Mesendoderm (in vitro differentiated cells): ENCODE data around the gene GOLIM4.

Experiments
- DNase-seq: peaks from one replicate; pipeline ENCODE4 v3.0.0; 2013
- H2AK5ac ChIP-seq: 2 replicates; pipeline ENCODE4 v1.6.1; 2013; ENCODE audit warnings: low read length, inconsistent platforms
- H2BK120ac ChIP-seq: 2 replicates; pipeline ENCODE4 v1.6.1; 2013; ENCODE audit warnings: low read depth, mild to moderate bottlenecking, low read length, moderate library complexity, mixed read lengths
- H2BK15ac ChIP-seq: replicated peaks from 2 replicates; pipeline ENCODE4 v1.6.1; 2013; ENCODE audit warnings: low read depth, mild to moderate bottlenecking, moderate library complexity
- H2BK5ac ChIP-seq: 2 replicates; pipeline ENCODE4 v1.6.1; 2013; ENCODE audit warnings: low read length, inconsistent platforms
- H3K18ac ChIP-seq: 2 replicates; pipeline ENCODE4 v1.6.1; 2013; ENCODE audit warnings: mild to moderate bottlenecking, low read length, mixed read lengths
- H3K23ac ChIP-seq: one replicate; pipeline ENCODE4 v1.6.1; 2013; ENCODE audit warnings: low read length
- H3K27ac ChIP-seq: 2 replicates; pipeline ENCODE4 v1.5.1; 2013; ENCODE audit warnings: low read depth, mild to moderate bottlenecking, inconsistent platforms, low read length, moderate library complexity
- H3K27me3 ChIP-seq: 2 replicates; pipeline ENCODE4 v1.6.1; 2013; ENCODE audit warnings: low read length, control low read depth, mild to moderate bottlenecking, inconsistent platforms; ENCODE audit not compliant: insufficient read depth, poor library complexity
- H3K36me3 ChIP-seq: 2 replicates; pipeline ENCODE4 v1.6.1; 2013; ENCODE audit warnings: low read length, inconsistent platforms; ENCODE audit not compliant: control insufficient read depth, insufficient read depth
- H3K4ac ChIP-seq: one replicate; pipeline ENCODE4 v1.6.1; 2013; ENCODE audit warnings: low read depth, mild to moderate bottlenecking, low read length, moderate library complexity
- H3K4me1 ChIP-seq: 2 replicates; pipeline ENCODE4 v1.6.1; 2013; ENCODE audit warnings: low read depth, low read length, inconsistent platforms; ENCODE audit not compliant: control insufficient read depth
- H3K4me2 ChIP-seq: 2 replicates; pipeline ENCODE4 v1.6.1; 2013; ENCODE audit warnings: low read length
- H3K4me3 ChIP-seq: 2 replicates; pipeline ENCODE4 v1.5.1; 2013; ENCODE audit warnings: mild to moderate bottlenecking, low read length
- H3K56ac ChIP-seq: one replicate; pipeline ENCODE4 v1.6.1; 2013; ENCODE audit warnings: low read length
- H3K79me1 ChIP-seq: 2 replicates; pipeline ENCODE4 v1.6.1; 2013; ENCODE audit warnings: low read length, inconsistent platforms
- H3K79me2 ChIP-seq: 2 replicates; pipeline ENCODE4 v1.6.1; 2013; ENCODE audit warnings: mild to moderate bottlenecking, low read length; ENCODE audit not compliant: control insufficient read depth, insufficient read depth
- H3K9ac ChIP-seq: 2 replicates; pipeline ENCODE4 v1.6.1; 2013; ENCODE audit warnings: low read length, inconsistent platforms
- H4K5ac ChIP-seq: one replicate; pipeline ENCODE4 v1.6.1; 2013; ENCODE audit warnings: low read length
- H4K8ac ChIP-seq: one replicate; pipeline ENCODE4 v1.6.1; 2013; ENCODE audit warnings: low read depth, mild to moderate bottlenecking, control low read depth, low read length, moderate library complexity
- WGBS: extraction: QIAGEN DNeasy Blood & Tissue Kit; methylation state at CpG from one replicate; pipeline ENCODE4 v1.1.7; 2013; ENCODE audit warnings: low lambda C conversion rate, missing lambda C conversion rate; ENCODE audit not compliant: insufficient coverage; ENCODE audit errors: extremely low coverage; 5-methylcytosine and 5-hydroxymethylcytosine counted together

The GOLIM4 gene

DNA sequence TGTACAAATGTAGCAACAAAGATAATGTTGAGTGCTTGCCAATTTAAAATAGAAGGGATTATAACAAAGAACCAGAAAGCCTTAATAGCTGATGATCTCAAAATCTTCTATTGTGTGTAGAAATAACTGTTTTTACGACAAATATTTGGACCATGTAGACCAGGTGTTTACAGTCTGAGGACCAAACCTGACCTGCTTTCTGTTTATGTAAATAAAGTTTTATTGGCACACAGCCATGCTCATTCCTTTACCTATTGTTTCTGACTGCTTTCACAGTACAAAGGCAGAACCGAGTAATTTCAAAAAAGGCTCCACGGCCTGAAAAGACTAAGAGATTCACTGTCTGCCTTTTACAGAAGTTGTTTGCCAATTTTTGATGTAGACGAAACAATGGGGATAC, 91.8 kb downstream of the GOLIM4 start:
- Histone ChIP-seq H2BK5ac (no peak overlapping the region), H3K18ac (no peak overlapping the region), H3K27me3 (no peaks in the 10 kb centered on the region), H3K56ac (no peak overlapping the region), H3K27ac (no peak overlapping the region), H3K79me1 (no peaks in the 10 kb centered on the region), H3K4ac (no peak overlapping the region), H2BK120ac (no peak overlapping the region), H3K4me3 (no peak overlapping the region), H4K8ac (no peak overlapping the region), H3K4me1 (no peaks in the 10 kb centered on the region), H3K23ac (no peak overlapping the region), H3K36me3 (no peaks in the 10 kb centered on the region), H2AK5ac (no peak overlapping the region), H3K79me2 (no peaks in the 10 kb centered on the region), H4K5ac (no peak overlapping the region), H2BK15ac (no peak overlapping the region), H3K4me2 (no peak overlapping the region), H3K9ac (no peak overlapping the region)
- DNase-seq = no peak
- no CpG with 5 or more reads among the region's 4 CpGs for WGBS

DNA sequence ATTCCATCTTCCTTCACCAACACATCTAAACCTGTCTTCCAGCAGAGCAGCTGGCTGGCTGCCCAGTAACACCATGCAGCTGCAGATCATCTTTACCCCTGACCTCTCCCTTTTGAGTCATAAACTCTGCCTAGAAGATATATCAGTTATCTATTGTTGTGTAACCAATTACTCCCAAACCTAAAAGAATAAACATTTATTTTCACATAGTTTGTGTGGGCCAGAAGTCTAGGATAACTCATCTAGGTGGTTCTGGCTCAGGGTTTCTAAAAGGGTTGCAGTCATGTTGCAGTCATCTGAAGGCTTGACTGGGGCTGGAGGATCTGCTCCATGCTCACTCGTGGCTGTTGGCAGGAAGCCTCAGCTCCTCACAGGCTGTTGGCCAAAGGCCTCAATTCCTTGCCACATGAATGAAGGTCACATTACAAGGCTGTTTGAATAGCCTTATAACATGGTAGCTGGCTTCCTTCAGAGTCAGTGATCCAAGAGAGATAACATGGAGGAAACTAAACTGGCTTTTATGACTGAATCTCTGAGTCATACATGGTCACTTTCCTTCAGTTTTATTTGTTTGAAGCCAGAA, 92.8 kb downstream of the GOLIM4 start:
- H2BK15ac ChIP-seq = no peak overlapping the region
- no peak overlapping the region for H3K4me3 ChIP-seq
- no peaks in the 10 kb centered on the region for H3K79me1 ChIP-seq
- H3K79me2 ChIP-seq = no peaks in the 10 kb centered on the region
- H3K27me3 ChIP-seq = no peaks in the 10 kb centered on the region
- no peak overlapping the region for H4K8ac ChIP-seq
- H3K23ac ChIP-seq = no peak overlapping the region
- no peak for DNase-seq
- H3K56ac ChIP-seq = no peak overlapping the region
- no peaks in the 10 kb centered on the region for H3K36me3 ChIP-seq
- H3K27ac ChIP-seq = no peak overlapping the region
- H2BK120ac ChIP-seq = no peak overlapping the region
- no peak overlapping the region for H3K4ac ChIP-seq
- no peak overlapping the region for H3K4me2 ChIP-seq
- H2BK5ac ChIP-seq = no peak overlapping the region
- no peak overlapping the region for H4K5ac ChIP-seq
- H3K18ac ChIP-seq = no peak overlapping the region
- no peaks in the 10 kb centered on the region for H3K4me1 ChIP-seq
- no CpG with 5 or more reads among the region's 1 CpG for WGBS
- no peak overlapping the region for H2AK5ac ChIP-seq
- no peak overlapping the region for H3K9ac ChIP-seq

DNA sequence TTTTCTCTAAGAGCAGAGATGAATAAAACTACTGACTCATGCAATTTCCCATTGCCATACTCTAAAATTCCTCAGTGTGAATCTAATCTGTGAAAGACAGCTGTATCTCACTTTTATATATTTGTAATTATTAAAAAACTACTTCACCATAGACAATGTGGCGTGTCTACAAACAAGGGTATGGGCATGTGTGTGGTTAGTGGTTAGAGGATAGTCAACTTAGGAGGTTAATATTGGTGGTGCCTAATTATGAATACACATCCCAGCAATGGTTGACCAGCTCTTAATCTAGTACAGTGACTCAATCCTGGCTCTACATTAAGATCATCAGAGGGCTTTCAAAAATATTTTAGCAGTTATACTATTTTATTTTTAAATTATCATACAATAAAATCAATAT, 94.5 kb downstream of the GOLIM4 start:
- H2BK15ac ChIP-seq = no peak overlapping the region
- no peaks in the 10 kb centered on the region for H3K27me3 ChIP-seq
- no CpG with 5 or more reads among the region's 1 CpG for WGBS
- no peaks in the 10 kb centered on the region for H3K36me3 ChIP-seq
- H2AK5ac ChIP-seq = no peak overlapping the region
- no peak overlapping the region for H2BK120ac ChIP-seq
- no peaks in the 10 kb centered on the region for H3K79me2 ChIP-seq
- H4K8ac ChIP-seq = no peak overlapping the region
- DNase-seq = no peak
- no peak overlapping the region for H3K23ac ChIP-seq
- H3K4me1 ChIP-seq = no peaks in the 10 kb centered on the region
- H3K27ac ChIP-seq = no peak overlapping the region
- H3K56ac ChIP-seq = no peak overlapping the region
- no peak overlapping the region for H3K4me2 ChIP-seq
- H3K79me1 ChIP-seq = no peaks in the 10 kb centered on the region
- no peak overlapping the region for H3K9ac ChIP-seq
- no peak overlapping the region for H2BK5ac ChIP-seq
- no peak overlapping the region for H3K4ac ChIP-seq
- H3K4me3 ChIP-seq = no peak overlapping the region
- no peak overlapping the region for H4K5ac ChIP-seq
- H3K18ac ChIP-seq = no peak overlapping the region

DNA sequence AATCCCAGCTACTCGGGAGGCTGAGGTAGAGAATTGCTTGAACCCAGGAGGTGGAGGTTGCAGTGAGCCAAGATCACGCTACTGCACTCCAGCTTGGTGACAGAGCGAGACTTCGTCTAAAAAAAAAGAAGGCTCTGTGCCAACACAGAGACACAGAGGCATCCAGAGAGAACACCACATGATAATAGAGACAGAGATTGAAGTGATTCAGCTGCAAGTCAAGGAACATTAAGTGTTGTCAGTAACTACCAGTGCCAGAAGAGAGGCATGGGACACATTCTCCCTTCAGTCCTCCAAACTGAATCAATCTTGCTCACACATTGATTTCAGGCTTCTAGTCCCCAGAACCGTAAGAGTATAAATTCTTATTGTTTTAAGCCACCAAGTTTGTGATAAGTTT, 97.5 kb downstream of the GOLIM4 start:
- WGBS = no CpG with 5 or more reads among the region's 5 CpGs
- no peaks in the 10 kb centered on the region for H3K4me1 ChIP-seq
- no peak overlapping the region for H4K5ac ChIP-seq
- H3K27ac ChIP-seq = no peak overlapping the region
- no peaks in the 10 kb centered on the region for H3K79me1 ChIP-seq
- no peaks in the 10 kb centered on the region for H3K36me3 ChIP-seq
- no peak overlapping the region for H2BK120ac ChIP-seq
- no peak overlapping the region for H3K9ac ChIP-seq
- no peak overlapping the region for H3K18ac ChIP-seq
- no peaks in the 10 kb centered on the region for H3K27me3 ChIP-seq
- H2BK5ac ChIP-seq = no peak overlapping the region
- no peak overlapping the region for H3K23ac ChIP-seq
- H4K8ac ChIP-seq = no peak overlapping the region
- H3K79me2 ChIP-seq = no peaks in the 10 kb centered on the region
- no peak overlapping the region for H2BK15ac ChIP-seq
- DNase-seq = no peak
- H3K4ac ChIP-seq = no peak overlapping the region
- no peak overlapping the region for H3K56ac ChIP-seq
- H2AK5ac ChIP-seq = no peak overlapping the region
- H3K4me3 ChIP-seq = no peak overlapping the region
- H3K4me2 ChIP-seq = no peak overlapping the region

DNA sequence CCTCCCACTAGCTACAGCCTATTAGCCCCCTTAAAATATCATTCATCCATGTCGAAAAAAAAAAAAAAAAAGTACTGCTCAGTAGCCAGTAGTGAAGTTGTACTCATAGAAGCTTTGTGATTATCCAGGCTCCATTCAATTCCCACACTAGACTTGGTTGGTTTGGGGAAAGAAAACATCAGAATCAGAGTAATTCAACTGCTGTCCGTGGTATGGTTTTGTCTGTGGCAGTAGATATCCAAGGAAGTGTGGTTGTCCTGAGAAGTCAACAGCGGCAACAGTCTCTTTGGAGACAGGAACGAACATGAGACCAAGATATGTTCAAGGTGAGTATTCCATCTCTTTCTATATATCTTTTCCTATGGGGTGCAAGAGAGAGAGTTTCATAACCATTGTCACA, 99.2 kb downstream of the GOLIM4 start:
- Histone ChIP-seq H3K18ac (no peak overlapping the region), H3K4me2 (no peak overlapping the region), H2BK15ac (no peak overlapping the region), H4K5ac (no peak overlapping the region), H3K36me3 (no peaks in the 10 kb centered on the region), H4K8ac (no peak overlapping the region), H3K79me1 (no peaks in the 10 kb centered on the region), H2AK5ac (no peak overlapping the region), H3K23ac (no peak overlapping the region), H3K27ac (no peak overlapping the region), H2BK120ac (no peak overlapping the region), H3K4ac (no peak overlapping the region), H3K56ac (no peak overlapping the region), H2BK5ac (no peak overlapping the region), H3K79me2 (no peaks in the 10 kb centered on the region), H3K4me1 (no peaks in the 10 kb centered on the region), H3K9ac (no peak overlapping the region), H3K4me3 (no peak overlapping the region), H3K27me3 (no peaks in the 10 kb centered on the region)
- WGBS = no CpG with 5 or more reads among the region's 4 CpGs
- no peak for DNase-seq

DNA sequence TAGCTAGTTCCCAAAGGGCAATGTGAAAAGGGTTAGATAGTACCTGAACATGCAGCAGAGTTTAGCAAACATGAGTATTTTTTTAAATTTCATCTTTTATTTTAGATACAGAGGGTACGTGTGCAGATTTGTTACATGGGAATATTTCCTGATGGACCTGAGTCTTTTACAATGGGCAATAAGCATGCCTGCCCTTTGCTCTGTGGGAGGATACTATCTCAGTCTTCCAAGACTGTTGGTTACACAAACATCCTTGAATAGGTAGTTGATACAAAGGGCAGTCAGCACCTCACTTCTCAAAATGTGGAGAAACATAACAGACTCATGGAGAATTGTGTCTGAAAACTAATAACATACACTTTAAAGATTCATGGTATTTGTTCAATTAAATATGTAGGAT, 103.3 kb downstream of the GOLIM4 start:
- no peaks in the 10 kb centered on the region for H3K4me1 ChIP-seq
- H2BK120ac ChIP-seq = no peak overlapping the region
- H4K5ac ChIP-seq = no peak overlapping the region
- no peak overlapping the region for H3K56ac ChIP-seq
- no peaks in the 10 kb centered on the region for H3K36me3 ChIP-seq
- H3K18ac ChIP-seq = no peak overlapping the region
- no peak overlapping the region for H3K9ac ChIP-seq
- H3K4me2 ChIP-seq = no peak overlapping the region
- H3K23ac ChIP-seq = no peak overlapping the region
- H3K27ac ChIP-seq = no peak overlapping the region
- H3K79me2 ChIP-seq = no peaks in the 10 kb centered on the region
- no peaks in the 10 kb centered on the region for H3K27me3 ChIP-seq
- no peak overlapping the region for H2BK5ac ChIP-seq
- no peak overlapping the region for H4K8ac ChIP-seq
- no CpG with 5 or more reads among the region's 1 CpG for WGBS
- H3K4ac ChIP-seq = no peak overlapping the region
- DNase-seq = no peak
- H3K79me1 ChIP-seq = no peaks in the 10 kb centered on the region
- H2AK5ac ChIP-seq = no peak overlapping the region
- H2BK15ac ChIP-seq = no peak overlapping the region
- no peak overlapping the region for H3K4me3 ChIP-seq
